Sigmoid colon (tissue), 4 donors: ENCODE results near the gene TRPV5.

Experiments used
- POLR2AphosphoS5 ChIP-seq, 4 donors: sonication (generic); formaldehyde crosslinking; IDR thresholded peaks; one replicate each; pipeline ENCODE4 v1.6.1; 2017; ENCODE audit warnings: antibody characterized with exemption in 4 of 4
- TF ChIP-seq, protein P1 (sequence below), 4 experiments: fragments of 450-650 bp in 3 of 4; fragments of 200-600 bp in 1 of 4; IDR thresholded peaks; one replicate each; pipeline ENCODE4 v1.5.1; 2016 to 2019; ENCODE audit warnings: antibody characterized with exemption in 4 of 4, mild to moderate bottlenecking in 3 of 4, moderate library complexity in 2 of 4

DNA sequence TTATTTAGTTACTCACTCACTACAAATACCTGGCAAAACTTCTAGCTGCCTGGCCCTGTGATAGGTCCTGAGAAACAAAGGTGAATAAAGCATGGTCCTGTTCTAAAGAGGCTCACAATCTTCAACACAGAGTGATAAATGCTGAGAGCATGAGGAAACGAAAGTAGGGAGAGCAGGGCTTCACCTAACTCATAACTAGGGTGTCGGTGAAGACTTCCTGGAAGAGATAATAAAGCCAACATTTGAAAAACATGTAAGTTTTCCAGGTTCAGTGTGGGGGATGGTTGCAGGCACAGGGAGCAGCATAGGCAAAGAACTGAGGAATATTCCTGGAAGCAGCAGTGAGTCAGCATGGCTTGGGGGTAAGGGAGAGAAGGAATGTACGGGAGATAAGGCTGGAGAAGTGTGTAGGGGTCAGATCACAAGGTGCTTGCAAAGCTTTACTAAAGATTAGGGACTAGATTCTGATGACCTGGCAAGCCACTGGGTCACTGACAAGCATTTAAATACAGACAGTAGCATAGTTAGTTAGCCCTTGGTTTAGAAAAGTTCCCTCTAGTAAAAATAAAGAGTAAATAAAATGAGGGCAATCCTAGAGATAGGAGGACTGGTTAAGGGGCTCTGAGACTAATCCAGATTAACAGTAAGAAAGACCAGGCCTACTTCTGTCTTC is 23.5 kb upstream of the TRPV5 start:
- TF ChIP-seq, protein P1, sequence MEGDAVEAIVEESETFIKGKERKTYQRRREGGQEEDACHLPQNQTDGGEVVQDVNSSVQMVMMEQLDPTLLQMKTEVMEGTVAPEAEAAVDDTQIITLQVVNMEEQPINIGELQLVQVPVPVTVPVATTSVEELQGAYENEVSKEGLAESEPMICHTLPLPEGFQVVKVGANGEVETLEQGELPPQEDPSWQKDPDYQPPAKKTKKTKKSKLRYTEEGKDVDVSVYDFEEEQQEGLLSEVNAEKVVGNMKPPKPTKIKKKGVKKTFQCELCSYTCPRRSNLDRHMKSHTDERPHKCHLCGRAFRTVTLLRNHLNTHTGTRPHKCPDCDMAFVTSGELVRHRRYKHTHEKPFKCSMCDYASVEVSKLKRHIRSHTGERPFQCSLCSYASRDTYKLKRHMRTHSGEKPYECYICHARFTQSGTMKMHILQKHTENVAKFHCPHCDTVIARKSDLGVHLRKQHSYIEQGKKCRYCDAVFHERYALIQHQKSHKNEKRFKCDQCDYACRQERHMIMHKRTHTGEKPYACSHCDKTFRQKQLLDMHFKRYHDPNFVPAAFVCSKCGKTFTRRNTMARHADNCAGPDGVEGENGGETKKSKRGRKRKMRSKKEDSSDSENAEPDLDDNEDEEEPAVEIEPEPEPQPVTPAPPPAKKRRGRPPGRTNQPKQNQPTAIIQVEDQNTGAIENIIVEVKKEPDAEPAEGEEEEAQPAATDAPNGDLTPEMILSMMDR (IDR thresholded peaks at IDR 0.05), result no peak
- TF ChIP-seq POLR2AphosphoS5 (IDR thresholded peaks at IDR 0.05), result no peak
